Liver (tissue), 9 donors: ENCODE measurements around the gene CLPTM1L. TPM values are rescaled to one million over a fixed set of nuclear protein-coding genes. Genes with fewer than 3 reads are reported as not detected.

ENCODE experiments used
- DNase-seq: peaks from one replicate; pipeline ENCODE4 v3.0.0-alpha.2; 2017; ENCODE audit warnings: low spot score
- H3K27ac ChIP-seq, 2 donors: one replicate each; pipeline ENCODE4 v1.7.0; 2013; ENCODE audit warnings: inconsistent platforms in 2 of 2, low read length in 2 of 2, control low read depth in 1 of 2, low read depth in 1 of 2, mild to moderate bottlenecking in 1 of 2
- H3K27me3 ChIP-seq, 4 donors: one replicate each; pipeline versions ENCODE4 v1.6.1 to v1.7.0; 2013; ENCODE audit warnings: low read length in 3 of 4, inconsistent platforms in 1 of 4, mild to moderate bottlenecking in 1 of 4, moderate library complexity in 1 of 4; ENCODE audit not compliant: control insufficient read depth in 4 of 4, insufficient read depth in 4 of 4
- H3K36me3 ChIP-seq, 4 donors: one replicate each; pipeline versions ENCODE4 v1.6.1 to v1.7.0; 2013; ENCODE audit warnings: low read length in 3 of 4, mild to moderate bottlenecking in 3 of 4, low read depth in 1 of 4, moderate library complexity in 1 of 4; ENCODE audit not compliant: control insufficient read depth in 4 of 4, insufficient read depth in 3 of 4
- H3K4me1 ChIP-seq, 4 donors: one replicate each; pipeline versions ENCODE4 v1.6.1 to v1.7.0; 2013; ENCODE audit warnings: low read length in 3 of 4, mild to moderate bottlenecking in 3 of 4, moderate library complexity in 1 of 4; ENCODE audit not compliant: control insufficient read depth in 4 of 4, insufficient read depth in 4 of 4
- H3K4me3 ChIP-seq, 3 donors: one replicate each; pipeline versions ENCODE4 v1.6.1 to v1.7.0; 2013; ENCODE audit warnings: low read length in 3 of 3, control low read depth in 1 of 3, low read depth in 1 of 3, mild to moderate bottlenecking in 1 of 3
- H3K9ac ChIP-seq, 2 donors: one replicate each; pipeline ENCODE4 v1.7.0; 2013; ENCODE audit warnings: low read length in 2 of 2, mild to moderate bottlenecking in 2 of 2, moderate library complexity in 2 of 2, control low read depth in 1 of 2, low read depth in 1 of 2
- H3K9me3 ChIP-seq, 4 donors: one replicate each; pipeline versions ENCODE4 v1.6.1 to v1.7.0; 2013; ENCODE audit warnings: low read length in 3 of 4; ENCODE audit not compliant: control insufficient read depth in 4 of 4
- EGR1 ChIP-seq, 2 donors: IDR thresholded peaks; 2 replicates each; pipeline ENCODE4 v1.6.1; 2016 to 2018; ENCODE audit warnings: antibody characterized with exemption in 2 of 2, low read depth in 2 of 2
- FOXA1 ChIP-seq: IDR thresholded peaks from 2 replicates; pipeline ENCODE4 v1.6.1; 2016; ENCODE audit warnings: antibody characterized with exemption
- FOXA2 ChIP-seq: IDR thresholded peaks from 2 replicates; pipeline ENCODE4 v1.6.1; 2016; ENCODE audit warnings: antibody characterized with exemption
- GABPA ChIP-seq, 2 donors: IDR thresholded peaks in 1 of 2; conservative IDR thresholded peaks in 1 of 2; 2 replicates each; pipeline ENCODE4 v1.6.1; 2016; ENCODE audit warnings: antibody characterized with exemption in 2 of 2, mild to moderate bottlenecking in 1 of 2, moderate library complexity in 1 of 2
- HNF4A ChIP-seq, 2 donors: conservative IDR thresholded peaks; 2 replicates each; pipeline ENCODE4 v1.6.1; 2016; ENCODE audit warnings: antibody characterized with exemption in 2 of 2, mild to moderate bottlenecking in 2 of 2
- HNF4G ChIP-seq: IDR thresholded peaks from 2 replicates; pipeline ENCODE4 v1.6.1; 2016; ENCODE audit warnings: antibody characterized with exemption
- JUND ChIP-seq, 2 donors: IDR thresholded peaks; 2 replicates each; pipeline ENCODE4 v1.6.1; 2016; ENCODE audit warnings: antibody characterized with exemption in 2 of 2
- NR2F2 ChIP-seq: IDR thresholded peaks from 2 replicates; pipeline ENCODE4 v1.6.1; 2016; ENCODE audit warnings: antibody characterized with exemption
- RAD21 ChIP-seq, 2 donors: IDR thresholded peaks; 2 replicates each; pipeline ENCODE4 v1.6.1; 2016; ENCODE audit warnings: antibody characterized with exemption in 2 of 2, mild to moderate bottlenecking in 2 of 2
- RXRA ChIP-seq, 2 donors: IDR thresholded peaks; 2 replicates each; pipeline ENCODE4 v1.6.1; 2017 to 2018; ENCODE audit warnings: antibody characterized with exemption in 2 of 2, mild to moderate bottlenecking in 1 of 2
- SP1 ChIP-seq: IDR thresholded peaks from 2 replicates; pipeline ENCODE4 v1.6.1; 2018; ENCODE audit warnings: antibody characterized with exemption, mild to moderate bottlenecking
- TAF1 ChIP-seq: conservative IDR thresholded peaks from 2 replicates; pipeline ENCODE4 v1.6.1; 2016; ENCODE audit warnings: antibody characterized with exemption, mild to moderate bottlenecking
- YY1 ChIP-seq: IDR thresholded peaks from 2 replicates; pipeline ENCODE4 v1.6.1; 2016; ENCODE audit warnings: antibody characterized with exemption, mild to moderate bottlenecking
- WGBS: extraction: QIAGEN DNeasy Blood & Tissue Kit; methylation state at CpG from one replicate; pipeline ENCODE4 v1.1.7; 2013; 5-methylcytosine and 5-hydroxymethylcytosine counted together
- polyA plus RNA-seq, 2 donors: library from polyadenylated mRNA; stranded (reverse) in 1 of 2; unstranded in 1 of 2; fragments of 200-250 nt in 1 of 2; fragments of >200 nt in 1 of 2; fragmentation: Nextera tagmentation in 1 of 2; extraction: Ambion mirVana in 1 of 2; gene quantifications; one replicate each; pipeline versions ENCODE4 v1.2.1 to v1.2.3, GENCODE V29; 2013 to 2015
- total RNA-seq, 2 donors: library from RNA; depleted of rRNA; stranded (reverse); fragments of >200 nt; gene quantifications; one replicate each; pipeline ENCODE4 v1.2.3, GENCODE V29; 2014
- TF ChIP-seq, protein P1 (sequence below): IDR thresholded peaks from 2 replicates; pipeline ENCODE4 v1.6.1; 2016; ENCODE audit warnings: antibody characterized with exemption
- TF ChIP-seq, protein P2 (sequence below): IDR thresholded peaks from 2 replicates; pipeline ENCODE4 v1.6.1; 2016; ENCODE audit warnings: antibody characterized with exemption, mild to moderate bottlenecking
- TF ChIP-seq, protein P3 (sequence below): fragments of 150-350 bp; IDR thresholded peaks from 2 replicates; pipeline ENCODE4 v1.5.1; 2017; ENCODE audit warnings: improper control_type of control experiment, low read depth, low read length; ENCODE audit not compliant: missing input control
- TF ChIP-seq, protein P4 (sequence below): IDR thresholded peaks from 2 replicates; pipeline ENCODE4 v1.6.1; 2016; ENCODE audit warnings: antibody characterized with exemption
- TF ChIP-seq, protein P5 (sequence below): IDR thresholded peaks from 2 replicates; pipeline ENCODE4 v1.6.1; 2016; ENCODE audit warnings: antibody characterized with exemption
- donor health status: healthy.
- donor health status: healthy.
- donor health status: healthy.
- donor health status: healthy.
- donor health status: healthy.

CLPTM1L gene
- total and polyA plus RNA-seq, 4 donors, result 69.2 to 255 (median 146) TPM

DNA sequence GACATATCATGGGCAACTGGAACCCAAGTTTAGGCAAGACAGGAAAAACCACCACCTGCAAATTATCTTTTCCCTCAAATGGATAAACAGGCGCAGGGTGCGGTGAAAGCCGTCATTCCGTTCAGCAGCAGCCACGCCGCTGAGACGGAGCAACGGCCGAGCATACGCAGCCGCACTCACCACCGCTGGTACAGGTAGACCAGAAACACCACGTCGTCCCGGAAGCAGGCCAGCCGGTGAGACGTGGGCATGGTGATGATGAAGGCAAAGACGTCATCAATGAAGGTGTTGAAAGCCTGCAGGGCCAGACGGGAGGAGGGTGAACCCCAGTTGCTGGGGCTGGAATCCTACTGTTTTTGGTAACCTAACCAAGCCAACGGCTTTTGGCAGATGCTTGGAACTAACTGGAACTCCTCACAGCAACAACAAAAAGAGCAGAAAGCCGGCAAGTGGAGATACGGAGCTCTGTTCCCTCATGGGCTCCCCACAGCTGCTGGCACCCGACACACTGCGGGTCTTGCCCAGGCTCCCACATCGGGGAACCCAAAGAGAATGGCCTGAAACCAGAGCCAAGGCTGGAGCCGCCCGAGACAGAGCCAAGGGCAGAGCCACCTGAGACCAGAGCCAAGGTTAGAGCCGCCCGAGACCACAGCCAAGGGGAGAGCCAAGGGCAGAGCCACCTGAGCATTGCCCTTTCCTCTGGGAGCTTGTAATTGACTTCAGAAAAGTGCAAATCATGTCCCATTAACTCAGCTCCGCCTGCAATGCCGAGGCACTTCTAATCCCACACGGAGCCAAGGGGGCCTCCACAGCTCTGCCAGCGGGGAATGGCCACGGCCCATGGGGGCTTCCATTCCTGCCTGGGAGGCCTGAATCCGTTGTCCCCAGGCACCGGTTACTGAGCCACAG, 24.2 kb downstream of the CLPTM1L start:
- H3K27ac ChIP-seq, result no peak overlapping the region
- WGBS, result 96% methylated on average over 36 of the region's 36 CpGs

DNA sequence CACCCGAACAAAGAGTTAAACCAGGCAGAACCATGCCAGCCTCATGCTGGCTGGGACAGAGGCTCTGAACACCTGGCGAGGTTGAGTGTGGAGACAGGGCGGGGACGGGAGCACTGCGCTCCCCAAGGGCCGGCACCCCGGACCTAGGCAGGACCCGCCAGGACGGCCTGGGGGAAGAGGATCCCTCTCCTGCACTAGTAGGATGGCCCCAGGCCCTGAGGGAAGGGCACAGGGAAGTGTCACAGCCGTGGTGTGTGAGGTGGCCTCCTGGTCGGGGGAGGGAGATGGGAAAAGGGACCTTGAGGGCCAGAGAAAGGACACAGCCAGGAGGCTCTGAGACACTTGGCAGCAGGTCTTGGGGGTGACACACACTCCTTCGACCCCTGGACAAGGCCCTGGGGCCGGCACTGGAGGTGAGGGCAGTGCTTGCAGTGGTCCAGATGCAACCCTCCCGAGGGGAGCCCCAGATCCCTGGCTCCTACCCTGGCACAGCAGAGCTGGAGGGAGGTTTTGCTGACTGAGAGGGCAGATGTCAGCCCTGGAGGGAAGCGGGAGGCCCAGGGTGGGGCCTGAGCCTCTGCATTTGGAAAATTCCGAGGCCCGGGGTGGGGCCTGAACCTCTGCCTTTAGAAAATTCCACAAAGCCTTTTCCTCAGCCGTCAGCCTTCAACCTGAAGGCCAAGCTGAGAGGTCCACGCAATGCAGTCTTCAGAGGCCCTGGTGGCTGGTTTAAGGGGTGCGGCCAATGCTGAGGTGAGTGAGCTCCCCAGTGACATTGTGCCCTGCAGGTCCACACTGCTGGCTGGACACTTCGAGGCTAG, 25.3 kb downstream of the CLPTM1L start:
- no peak overlapping the region for H3K27ac ChIP-seq
- no peak for DNase-seq
- no peaks in the 10 kb centered on the region for H3K9me3 ChIP-seq
- 90% methylated on average over 21 of the region's 21 CpGs for WGBS
- H3K4me1 ChIP-seq, result peaks cover 7 to 17% (median 15%) of the 10 kb centered on the region in 4 donors
- peaks cover 16 to 68% (median 34%) of the 10 kb centered on the region in 4 donors for H3K36me3 ChIP-seq
- no peak overlapping the region for H3K4me3 ChIP-seq
- TF ChIP-seq HNF4A (conservative IDR thresholded peaks at IDR 0.05) (no peak), SP1 (no peak), EGR1 (IDR thresholded peaks at IDR 0.05; ENCODE audit: low read depth in 2 of 2) (no peak), YY1 (no peak), RXRA (IDR thresholded peaks at IDR 0.05) (no peak), NR2F2 (no peak), JUND (IDR thresholded peaks at IDR 0.05) (no peak), GABPA (IDR thresholded peaks at IDR 0.05 in 1 of 2, conservative IDR thresholded peaks at IDR 0.05 in 1 of 2) (no peak), FOXA1 (no peak), TAF1 (no peak), HNF4G (no peak), FOXA2 (no peak), RAD21 (IDR thresholded peaks at IDR 0.05) (no peak)
- TF ChIP-seq, protein P1, sequence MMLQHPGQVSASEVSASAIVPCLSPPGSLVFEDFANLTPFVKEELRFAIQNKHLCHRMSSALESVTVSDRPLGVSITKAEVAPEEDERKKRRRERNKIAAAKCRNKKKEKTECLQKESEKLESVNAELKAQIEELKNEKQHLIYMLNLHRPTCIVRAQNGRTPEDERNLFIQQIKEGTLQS, result no peak
- TF ChIP-seq, protein P2, sequence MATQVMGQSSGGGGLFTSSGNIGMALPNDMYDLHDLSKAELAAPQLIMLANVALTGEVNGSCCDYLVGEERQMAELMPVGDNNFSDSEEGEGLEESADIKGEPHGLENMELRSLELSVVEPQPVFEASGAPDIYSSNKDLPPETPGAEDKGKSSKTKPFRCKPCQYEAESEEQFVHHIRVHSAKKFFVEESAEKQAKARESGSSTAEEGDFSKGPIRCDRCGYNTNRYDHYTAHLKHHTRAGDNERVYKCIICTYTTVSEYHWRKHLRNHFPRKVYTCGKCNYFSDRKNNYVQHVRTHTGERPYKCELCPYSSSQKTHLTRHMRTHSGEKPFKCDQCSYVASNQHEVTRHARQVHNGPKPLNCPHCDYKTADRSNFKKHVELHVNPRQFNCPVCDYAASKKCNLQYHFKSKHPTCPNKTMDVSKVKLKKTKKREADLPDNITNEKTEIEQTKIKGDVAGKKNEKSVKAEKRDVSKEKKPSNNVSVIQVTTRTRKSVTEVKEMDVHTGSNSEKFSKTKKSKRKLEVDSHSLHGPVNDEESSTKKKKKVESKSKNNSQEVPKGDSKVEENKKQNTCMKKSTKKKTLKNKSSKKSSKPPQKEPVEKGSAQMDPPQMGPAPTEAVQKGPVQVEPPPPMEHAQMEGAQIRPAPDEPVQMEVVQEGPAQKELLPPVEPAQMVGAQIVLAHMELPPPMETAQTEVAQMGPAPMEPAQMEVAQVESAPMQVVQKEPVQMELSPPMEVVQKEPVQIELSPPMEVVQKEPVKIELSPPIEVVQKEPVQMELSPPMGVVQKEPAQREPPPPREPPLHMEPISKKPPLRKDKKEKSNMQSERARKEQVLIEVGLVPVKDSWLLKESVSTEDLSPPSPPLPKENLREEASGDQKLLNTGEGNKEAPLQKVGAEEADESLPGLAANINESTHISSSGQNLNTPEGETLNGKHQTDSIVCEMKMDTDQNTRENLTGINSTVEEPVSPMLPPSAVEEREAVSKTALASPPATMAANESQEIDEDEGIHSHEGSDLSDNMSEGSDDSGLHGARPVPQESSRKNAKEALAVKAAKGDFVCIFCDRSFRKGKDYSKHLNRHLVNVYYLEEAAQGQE, result no peak
- TF ChIP-seq, protein P3, sequence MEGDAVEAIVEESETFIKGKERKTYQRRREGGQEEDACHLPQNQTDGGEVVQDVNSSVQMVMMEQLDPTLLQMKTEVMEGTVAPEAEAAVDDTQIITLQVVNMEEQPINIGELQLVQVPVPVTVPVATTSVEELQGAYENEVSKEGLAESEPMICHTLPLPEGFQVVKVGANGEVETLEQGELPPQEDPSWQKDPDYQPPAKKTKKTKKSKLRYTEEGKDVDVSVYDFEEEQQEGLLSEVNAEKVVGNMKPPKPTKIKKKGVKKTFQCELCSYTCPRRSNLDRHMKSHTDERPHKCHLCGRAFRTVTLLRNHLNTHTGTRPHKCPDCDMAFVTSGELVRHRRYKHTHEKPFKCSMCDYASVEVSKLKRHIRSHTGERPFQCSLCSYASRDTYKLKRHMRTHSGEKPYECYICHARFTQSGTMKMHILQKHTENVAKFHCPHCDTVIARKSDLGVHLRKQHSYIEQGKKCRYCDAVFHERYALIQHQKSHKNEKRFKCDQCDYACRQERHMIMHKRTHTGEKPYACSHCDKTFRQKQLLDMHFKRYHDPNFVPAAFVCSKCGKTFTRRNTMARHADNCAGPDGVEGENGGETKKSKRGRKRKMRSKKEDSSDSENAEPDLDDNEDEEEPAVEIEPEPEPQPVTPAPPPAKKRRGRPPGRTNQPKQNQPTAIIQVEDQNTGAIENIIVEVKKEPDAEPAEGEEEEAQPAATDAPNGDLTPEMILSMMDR, result no peak
- TF ChIP-seq, protein P4, sequence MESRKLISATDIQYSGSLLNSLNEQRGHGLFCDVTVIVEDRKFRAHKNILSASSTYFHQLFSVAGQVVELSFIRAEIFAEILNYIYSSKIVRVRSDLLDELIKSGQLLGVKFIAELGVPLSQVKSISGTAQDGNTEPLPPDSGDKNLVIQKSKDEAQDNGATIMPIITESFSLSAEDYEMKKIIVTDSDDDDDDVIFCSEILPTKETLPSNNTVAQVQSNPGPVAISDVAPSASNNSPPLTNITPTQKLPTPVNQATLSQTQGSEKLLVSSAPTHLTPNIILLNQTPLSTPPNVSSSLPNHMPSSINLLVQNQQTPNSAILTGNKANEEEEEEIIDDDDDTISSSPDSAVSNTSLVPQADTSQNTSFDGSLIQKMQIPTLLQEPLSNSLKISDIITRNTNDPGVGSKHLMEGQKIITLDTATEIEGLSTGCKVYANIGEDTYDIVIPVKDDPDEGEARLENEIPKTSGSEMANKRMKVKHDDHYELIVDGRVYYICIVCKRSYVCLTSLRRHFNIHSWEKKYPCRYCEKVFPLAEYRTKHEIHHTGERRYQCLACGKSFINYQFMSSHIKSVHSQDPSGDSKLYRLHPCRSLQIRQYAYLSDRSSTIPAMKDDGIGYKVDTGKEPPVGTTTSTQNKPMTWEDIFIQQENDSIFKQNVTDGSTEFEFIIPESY, result no peak
- TF ChIP-seq, protein P5, sequence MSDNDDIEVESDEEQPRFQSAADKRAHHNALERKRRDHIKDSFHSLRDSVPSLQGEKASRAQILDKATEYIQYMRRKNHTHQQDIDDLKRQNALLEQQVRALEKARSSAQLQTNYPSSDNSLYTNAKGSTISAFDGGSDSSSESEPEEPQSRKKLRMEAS, result no peak
- no peaks in the 10 kb centered on the region for H3K27me3 ChIP-seq
- H3K9ac ChIP-seq, result no peak overlapping the region

More for the DNA sequence above, 24.2 kb downstream of the CLPTM1L start:
- H3K36me3 ChIP-seq, result peaks cover 18 to 79% (median 38%) of the 10 kb centered on the region in 4 donors
- H3K4me3 ChIP-seq, result no peak overlapping the region
- DNase-seq, result no peak
- H3K9ac ChIP-seq, result no peak overlapping the region
- H3K4me1 ChIP-seq, result peaks cover 4 to 10% (median 10%) of the 10 kb centered on the region in 4 donors
- TF ChIP-seq NR2F2, result no peak
- H3K9me3 ChIP-seq, result no peaks in the 10 kb centered on the region
- no peaks in the 10 kb centered on the region for H3K27me3 ChIP-seq
